HL-60/S4 (cell line): ENCODE data around the gene RABGAP1L.
"Not testable (repeated sequence)": the region's sequence is repeated elsewhere in the genome, so short reads cannot be mapped to it uniquely, and the experiment has no call there.

Source experiments
- in situ Hi-C: fragments of 300-500 bp; cut with MboI; formaldehyde crosslinking; loops from 2 replicates; pipeline ENCODE4 v1.14.3; 2022; ENCODE audit warnings: low sequenced_read_pairs

RABGAP1L gene

DNA sequence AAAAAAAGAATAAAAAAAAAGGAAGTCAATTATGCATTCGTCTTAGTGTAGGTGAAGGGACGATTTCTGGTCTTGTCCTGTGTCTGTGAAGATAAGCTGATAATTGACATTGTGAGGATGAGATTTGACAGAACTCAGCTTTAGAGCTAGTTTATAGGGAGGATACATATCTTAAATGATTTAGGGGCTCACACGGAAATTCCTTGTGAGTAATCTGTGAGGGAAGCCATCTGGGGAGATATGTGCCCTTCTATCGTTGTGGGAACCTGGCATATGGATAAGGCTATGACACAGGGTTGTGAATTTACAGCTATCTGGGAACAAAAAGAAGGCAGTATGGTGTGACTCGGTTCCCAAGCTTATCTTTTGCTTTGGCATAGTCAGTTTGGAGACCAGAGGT lies 71.1 kb downstream of the RABGAP1L start:
- in situ Hi-C loops = no loop called here

DNA sequence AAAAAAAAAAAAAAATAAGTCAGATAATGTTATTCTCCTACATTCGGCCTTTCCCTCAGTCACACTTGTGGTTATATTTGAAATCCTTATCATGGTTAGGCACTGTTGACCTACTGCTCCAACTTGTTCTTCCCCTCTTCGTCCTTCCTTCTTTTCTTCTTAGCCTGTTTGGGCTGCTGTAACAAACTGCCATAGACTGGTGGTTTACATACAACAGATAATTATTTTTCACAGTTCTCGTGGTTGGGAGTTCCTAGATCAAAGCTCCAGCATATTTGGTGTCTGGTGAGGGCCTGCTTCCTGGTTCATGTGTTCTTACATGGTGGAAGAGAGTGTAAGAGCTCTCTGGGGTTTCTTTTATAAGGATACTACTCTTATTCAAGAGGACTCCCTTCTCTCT lies 73.4 kb downstream of the RABGAP1L start:
- in situ Hi-C loops = no loop called here

DNA sequence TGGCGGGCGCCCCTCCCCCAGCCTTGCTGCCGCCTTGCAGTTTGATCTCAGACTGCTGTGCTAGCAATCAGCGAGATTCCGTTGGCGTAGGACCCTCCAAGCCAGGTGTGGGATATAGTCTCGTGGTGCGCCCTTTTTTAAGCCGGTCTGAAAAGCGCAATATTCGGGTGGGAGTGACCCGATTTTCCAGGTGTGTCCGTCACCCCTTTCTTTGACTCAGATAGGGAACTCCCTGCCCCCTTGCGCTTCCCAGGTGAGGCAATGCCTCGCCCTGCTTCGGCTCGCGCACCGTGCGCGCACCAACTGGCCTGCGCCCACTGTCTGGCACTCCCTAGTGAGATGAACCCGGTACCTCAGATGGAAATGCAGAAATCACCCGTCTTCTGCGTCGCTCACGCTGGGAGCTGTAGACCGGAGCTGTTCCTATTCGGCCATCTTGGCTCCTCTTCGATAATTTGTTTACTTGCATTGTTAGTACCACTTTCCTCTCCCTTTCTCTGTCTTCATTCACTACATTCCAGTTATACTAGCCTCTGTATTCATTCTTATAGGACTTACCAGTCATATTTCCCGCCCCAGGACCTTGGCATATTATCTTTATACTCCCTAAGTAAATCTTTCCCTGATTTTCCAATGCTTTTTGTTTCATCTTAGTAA lies 79.7 kb downstream of the RABGAP1L start:
- in situ Hi-C loops = not testable (repeated sequence)

DNA sequence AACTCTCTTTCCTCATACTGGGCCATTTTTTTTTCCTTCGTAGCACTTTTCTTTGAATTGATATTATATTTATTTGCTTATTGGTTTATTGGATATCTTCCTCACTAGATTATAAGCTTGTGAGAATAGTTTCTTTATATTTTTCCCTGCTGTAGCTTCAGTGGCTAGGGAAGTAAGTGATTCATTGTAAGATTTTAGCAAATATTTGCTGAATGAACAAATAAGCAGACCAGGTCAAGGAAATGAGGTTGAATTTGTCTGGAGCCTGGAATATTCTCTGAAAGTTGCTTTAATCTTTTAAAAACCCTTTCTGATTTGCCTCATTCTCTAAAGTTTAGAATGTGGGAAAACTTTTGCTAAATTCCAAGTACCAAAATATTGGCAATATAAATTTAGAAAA lies 80.2 kb downstream of the RABGAP1L start:
- in situ Hi-C loops = no loop called here

DNA sequence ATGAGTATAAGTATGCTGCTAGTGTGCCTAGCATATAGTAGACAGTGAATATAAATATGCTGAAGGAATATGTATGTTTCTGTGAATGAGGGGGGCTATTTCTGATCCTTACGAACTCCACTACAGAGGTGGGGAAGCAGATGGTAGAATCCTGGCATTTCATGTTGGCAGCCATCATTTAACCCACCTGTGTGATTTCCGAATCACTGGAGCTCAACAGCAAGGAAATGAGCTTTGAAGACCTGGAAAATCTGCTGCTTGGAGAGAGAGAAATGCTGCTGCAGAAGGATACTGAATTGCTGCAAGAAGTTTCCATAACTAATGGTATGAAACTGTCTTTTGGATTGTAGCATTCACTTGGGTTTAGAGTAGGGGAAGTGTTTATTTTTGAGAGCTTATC lies 83.5 kb downstream of the RABGAP1L start:
- in situ Hi-C loops = no loop called here

DNA sequence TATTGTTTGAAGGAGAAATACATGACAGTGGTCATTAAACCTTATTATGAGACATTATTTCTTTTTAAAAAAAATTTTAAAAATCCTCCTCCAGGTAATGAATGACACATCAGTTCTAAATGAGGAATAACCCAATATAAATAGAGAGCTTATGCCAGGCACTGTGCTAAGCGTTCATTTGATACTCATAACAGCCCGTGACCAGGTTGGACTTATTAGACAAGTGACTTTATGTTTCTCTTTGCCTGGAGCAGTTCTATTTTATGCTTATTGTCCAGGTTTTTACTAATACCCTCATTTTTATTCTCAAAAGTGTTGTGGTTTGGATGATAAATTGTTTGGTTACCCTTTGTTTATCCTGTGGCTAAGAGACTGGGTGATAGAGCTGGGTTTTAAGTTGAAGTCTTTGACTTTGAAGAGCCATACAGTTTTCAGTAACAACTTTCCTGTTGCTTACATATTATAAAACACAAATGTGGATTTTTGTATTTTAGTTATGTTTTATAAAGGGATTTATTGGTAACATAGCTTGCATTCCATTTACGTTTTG lies 84.2 kb downstream of the RABGAP1L start:
- in situ Hi-C loops = no loop called here

DNA sequence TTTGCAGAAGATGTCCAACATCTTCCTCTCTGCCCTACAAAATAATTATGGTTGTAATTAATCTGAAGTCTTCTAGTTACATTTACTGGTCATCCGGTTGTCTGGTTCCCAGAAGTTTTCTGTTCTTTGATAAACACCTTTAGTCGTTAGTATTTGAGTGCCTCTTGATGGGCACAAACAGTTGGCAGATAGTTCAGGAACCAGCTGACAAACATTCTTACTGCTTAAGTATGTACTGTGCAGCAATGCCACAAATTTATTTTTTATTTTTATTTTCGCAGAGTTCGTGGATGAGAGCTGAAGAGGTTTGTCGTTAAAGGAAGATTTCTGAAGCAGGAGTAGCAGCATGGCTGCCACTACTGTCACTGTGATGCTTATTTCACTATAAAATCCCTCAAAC lies 84.7 kb downstream of the RABGAP1L start:
- in situ Hi-C loops = no loop called here

DNA sequence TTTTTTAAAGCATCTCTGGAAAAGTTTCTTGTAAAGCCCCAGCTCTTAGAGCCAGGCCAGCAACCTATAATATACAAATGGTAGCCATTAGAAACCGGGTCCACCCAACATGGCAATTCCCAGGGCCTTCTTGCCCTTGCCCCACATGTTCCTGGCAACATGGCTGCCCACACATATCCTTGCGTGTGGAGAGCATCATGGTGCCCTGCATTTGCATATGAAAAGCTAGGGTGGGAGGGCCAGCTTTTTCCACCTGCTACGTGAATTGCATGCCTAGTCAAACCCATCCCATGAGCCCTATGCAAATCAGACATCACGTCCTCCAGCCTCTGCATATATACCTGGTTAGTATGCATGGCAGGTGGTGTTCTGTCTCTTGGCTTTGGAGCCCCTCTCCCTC lies 88.2 kb downstream of the RABGAP1L start:
- in situ Hi-C loops = no loop called here

DNA sequence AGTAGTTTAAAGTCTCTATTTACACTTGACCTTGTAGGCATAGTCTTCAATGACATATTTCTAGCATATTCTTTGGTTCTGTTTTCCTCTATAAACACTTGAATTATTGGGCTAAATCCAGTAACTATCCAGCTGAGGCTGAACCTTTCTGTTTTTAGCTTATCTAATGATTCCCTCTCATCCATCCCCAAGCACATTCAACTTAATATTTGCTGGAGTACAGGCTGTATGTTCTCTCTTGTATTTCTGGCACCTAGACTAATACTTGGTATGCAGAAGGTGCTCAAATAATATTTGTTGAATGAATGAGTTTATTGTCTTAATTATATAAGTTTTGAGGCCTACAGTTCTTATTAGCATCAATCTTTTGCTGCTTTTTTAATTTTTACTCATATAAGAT lies 88.7 kb downstream of the RABGAP1L start:
- in situ Hi-C loops = no loop called here

DNA sequence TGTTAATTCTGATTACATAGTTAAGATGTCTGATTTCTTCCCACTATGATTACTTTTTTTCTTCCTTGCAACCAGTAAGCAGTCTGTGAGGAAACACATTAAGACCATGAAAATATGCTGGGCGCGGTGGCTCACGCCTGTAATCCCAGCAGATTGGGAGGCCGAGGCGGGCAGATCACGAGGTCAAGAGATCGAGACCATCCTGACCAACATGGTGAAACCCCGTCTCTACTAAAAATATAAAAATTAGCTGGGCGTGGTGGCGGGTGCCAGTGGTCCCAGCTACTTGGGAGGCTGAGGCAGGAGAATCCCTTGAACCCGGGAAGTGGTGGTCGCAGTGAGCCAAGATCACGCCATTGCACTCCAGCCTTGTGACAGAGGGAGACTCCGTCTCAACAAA lies 97.1 kb downstream of the RABGAP1L start:
- in situ Hi-C loops = loop anchor here (25.0 kb wide), 1 partner anchor 731 kb away; the partner anchor contains the start of gene CACYBP

DNA sequence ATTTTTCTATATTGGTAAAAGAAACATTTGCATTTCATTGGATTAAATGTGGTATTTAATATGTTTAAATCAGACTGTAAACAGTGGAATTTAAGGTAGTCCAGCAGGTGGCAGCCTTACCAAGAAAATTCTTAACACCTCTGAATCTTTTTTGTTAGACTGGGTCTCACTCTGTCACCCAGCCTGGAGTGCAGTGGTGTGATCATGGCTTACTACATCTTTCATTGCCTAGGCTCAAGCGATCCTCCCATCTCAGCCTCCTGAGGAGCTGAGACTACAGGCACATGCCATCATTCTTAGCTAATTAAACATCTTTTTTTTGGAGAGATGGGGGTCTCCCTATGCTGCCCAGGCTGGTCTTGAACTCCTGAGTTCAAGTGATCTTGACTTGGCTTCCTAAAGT lies 98.8 kb downstream of the RABGAP1L start:
- in situ Hi-C loops = loop anchor here (25.0 kb wide), 1 partner anchor 729 kb away; the partner anchor contains the start of gene CACYBP

DNA sequence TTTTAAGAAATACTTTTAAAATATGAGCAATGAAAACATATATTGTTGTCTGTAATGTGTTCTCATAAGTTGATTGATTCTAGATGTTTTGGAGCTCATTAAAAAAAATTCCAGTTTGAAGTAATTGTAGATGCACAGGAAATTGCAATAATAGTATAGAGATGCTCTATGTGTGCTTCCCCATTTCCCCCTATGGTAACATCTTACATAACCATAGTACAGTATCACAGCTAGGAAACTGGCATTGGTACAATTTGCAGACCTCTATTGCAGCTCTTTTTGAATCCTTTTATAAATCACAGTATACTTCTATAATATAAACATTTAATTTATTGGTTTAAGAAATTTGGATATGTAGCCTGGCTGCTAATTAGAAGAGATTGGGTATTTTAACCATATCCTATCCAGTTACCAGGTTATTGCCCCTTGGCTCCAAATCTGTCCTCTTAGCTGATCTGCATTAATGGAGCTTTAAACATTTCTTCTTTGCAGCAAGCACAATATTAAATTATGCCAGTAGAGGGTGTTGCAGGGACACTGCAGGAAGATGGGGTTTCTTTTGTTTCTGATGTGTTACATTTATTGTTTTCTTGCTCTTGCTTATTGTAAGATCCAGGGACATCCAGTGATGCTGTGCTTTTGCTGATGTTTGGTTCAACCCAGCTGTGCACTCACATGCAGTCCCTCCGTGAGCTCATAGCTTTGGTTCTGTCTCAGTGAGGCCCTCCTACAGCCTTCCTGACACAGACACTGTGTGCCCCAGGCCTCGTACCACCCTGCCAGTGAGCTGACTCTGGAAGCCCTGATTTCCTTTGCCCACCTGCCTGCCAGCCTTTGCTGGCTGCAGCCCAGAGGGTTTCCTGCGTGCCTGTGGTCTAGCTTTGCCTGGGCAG lies 103.3 kb downstream of the RABGAP1L start:
- in situ Hi-C loops = loop anchor here (10.0 to 25.0 kb wide), 2 partner anchors 472 to 725 kb away; partner anchors contain the start of gene CACYBP

DNA sequence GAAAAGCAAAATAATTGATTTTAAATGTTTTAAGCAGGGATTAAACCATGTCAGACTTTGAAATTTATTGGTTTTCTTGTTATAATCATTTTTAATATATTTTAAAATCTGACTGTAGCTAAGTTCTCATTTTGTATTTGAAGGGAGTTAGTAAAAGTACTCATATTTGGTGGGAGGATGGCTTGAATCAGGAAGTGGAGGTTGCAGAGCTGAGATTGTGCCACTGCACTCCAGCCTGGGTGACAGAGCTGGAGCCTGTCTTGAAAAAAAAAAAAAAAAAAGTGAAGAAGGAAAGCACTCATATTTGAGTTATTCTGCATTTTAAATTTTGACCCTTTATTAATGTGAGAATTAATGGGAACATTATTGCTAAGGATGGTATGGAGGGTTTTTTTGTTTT lies 106.0 kb downstream of the RABGAP1L start:
- in situ Hi-C loops = loop anchor here (10.0 to 25.0 kb wide), 2 partner anchors 470 to 722 kb away; partner anchors contain the start of gene CACYBP

DNA sequence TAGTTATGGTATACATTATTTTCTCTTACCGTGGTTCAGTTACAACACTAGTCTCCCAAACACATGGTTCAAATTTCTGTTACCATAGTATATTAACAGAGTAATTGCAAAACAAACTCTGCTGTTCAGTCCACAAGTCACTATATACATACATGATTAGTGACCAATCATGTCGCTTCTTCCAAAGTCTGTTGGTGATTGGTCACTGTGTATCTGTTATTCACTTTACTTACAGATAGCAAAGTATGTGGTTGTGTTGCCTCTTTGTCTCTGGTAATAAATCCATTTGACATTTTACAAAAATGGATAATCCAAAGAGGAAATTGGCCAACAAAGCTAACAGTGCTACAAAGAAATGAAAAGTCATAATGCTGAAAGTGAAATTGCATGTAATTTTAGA lies 107.2 kb downstream of the RABGAP1L start:
- in situ Hi-C loops = loop anchor here (10.0 to 25.0 kb wide), 2 partner anchors 468 to 721 kb away; partner anchors contain the start of gene CACYBP

DNA sequence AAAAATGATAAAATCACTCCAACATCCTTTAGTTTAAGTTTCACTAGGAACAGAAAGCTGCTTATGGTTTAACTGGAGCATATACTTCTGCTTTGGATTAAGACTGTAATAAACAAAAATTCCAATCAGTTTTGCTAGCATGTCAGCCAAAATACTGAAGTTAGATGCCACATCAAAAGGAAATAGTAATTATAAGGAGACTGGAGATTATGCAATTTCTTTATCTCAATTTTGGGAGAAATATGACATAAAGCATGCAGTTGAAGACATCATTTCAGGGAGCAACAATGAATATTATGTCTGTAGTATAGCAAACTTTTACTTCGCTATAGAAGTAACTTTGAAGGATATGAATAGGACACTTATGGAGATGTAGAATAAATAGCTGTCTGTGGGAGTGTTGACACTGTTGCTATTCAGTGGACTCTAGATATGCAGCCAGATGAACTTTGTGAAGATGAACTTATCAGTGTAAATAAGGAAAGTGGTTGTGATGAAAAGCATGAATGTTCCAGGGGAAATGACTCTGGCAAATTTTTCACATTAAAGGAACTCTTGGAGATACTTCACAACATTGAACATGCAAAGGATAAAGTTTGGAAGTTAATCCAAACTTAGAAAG lies 107.8 kb downstream of the RABGAP1L start:
- in situ Hi-C loops = loop anchor here (10.0 to 25.0 kb wide), 2 partner anchors 468 to 720 kb away; partner anchors contain the start of gene CACYBP

DNA sequence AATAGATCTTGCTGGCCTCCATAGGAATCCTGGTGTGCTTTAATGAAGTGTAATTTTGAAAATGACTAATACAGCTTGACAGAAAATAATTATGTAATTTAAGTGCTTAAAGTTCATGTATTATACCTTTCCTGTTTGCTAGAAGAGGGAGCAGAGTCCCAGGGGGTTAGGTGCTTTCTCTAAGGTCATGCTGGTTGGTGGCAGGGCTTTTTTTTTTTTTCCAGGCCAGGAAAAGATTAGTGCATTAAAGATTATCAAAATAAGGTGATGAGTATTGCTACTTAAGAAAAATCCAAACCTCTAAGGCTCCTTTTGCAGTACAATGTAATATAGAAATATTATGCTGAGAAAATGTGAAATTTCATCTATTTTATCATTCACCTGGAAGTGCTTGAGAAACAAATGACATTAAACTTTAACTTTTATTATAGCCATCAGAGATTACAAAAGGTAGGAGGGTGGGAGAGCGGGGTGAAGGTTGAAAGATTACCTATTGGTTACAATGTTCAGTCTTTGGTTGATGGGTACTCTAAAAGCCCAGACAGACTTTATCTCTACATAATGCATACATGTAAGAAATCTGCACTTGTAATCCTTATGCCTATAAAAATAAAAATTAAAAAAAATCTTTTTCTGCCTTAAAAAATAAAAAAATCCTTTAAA lies 110.8 kb downstream of the RABGAP1L start:
- in situ Hi-C loops = loop anchor here (10.0 to 25.0 kb wide), 2 partner anchors 465 to 717 kb away; partner anchors contain the start of gene CACYBP

DNA sequence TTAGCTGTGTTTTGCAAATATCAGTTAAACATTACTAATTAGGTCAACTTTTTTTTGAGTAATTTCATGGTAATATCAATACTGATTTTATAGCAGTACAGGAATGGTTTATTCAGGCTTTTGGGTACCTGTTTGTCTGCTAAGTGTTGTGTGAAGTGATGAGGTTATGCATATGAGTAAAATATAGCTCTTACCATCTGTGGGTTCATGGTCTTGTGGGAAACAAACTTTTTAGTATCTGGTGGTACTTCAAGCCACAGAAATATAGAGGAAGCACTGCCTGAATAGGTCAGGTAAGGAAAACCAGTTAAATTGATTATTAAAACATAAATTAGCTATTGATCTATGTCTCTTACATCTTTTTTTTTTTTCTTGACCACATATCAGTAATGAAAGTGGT lies 113.9 kb downstream of the RABGAP1L start:
- in situ Hi-C loops = loop anchor here (25.0 kb wide), 1 partner anchor 714 kb away; the partner anchor contains the start of gene CACYBP

DNA sequence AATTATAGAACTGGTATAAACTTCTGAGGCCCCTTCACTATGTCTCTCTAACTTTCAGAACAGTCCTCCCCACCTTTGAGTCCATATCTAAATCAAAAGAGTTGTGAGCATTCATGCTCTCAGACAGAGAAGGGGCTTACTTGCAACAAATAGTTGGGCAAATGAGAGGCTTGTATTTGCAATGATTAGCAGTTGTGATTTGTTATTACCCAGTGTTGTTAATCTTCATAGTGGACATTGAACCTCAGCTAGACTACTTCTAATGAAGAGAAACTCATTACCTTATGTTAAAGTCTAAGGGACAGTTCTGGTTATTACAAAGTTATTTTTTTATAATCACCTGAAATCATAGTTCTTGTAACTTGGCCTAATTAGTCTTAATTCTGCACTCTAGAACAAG lies 114.5 kb downstream of the RABGAP1L start:
- in situ Hi-C loops = loop anchor here (25.0 kb wide), 1 partner anchor 714 kb away; the partner anchor contains the start of gene CACYBP

DNA sequence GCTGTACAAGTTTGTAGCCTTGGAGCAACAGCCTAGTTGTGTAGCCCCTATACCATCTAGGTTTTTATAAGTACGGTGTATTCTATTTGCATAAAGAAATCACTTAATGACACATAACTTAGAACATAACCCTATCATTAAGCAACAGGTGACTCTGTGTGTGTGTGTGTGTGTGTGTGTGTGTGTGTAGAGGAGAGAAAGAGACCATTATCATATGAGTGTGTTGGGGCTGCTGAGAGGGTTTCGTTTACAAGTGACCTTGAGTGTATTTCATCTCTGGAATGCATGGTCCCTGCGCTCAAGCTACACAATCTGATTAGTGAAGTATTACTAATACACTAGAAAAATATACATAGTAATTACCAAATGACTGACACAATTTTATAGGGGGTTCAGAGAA lies 115.1 kb downstream of the RABGAP1L start:
- in situ Hi-C loops = loop anchor here (25.0 kb wide), 1 partner anchor 713 kb away; the partner anchor contains the start of gene CACYBP

DNA sequence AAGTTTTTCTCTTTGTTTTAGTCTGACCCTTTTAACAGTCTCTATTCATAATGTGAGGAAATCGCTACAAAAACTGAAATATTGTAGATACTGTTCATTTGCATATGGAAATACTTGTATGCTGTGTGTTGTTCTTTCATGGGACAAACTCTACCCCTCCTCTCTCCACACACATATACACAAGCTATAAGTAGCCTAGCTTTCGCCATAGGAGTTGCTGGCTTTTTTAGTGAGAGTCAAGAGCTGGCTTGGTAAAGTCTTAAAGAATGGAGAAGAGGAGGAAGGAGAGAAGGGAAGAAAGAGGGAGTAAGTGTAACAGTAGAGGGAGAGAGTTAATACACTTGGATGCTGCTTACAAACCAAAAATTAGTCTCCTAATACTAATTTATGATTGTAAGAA lies 115.6 kb downstream of the RABGAP1L start:
- in situ Hi-C loops = loop anchor here (25.0 kb wide), 1 partner anchor 712 kb away; the partner anchor contains the start of gene CACYBP
